GM19452 (cell line): ENCODE data around the gene POLR2A.
A peak's percentile ranks its signal among the peaks of the same experiment; 100 is the strongest.
"Not testable (repeated sequence)": the region's sequence is repeated elsewhere in the genome, so short reads cannot be mapped to it uniquely, and the experiment has no call there.

ENCODE experiments used
- ATAC-seq: cut with Tn5 transposase; IDR thresholded peaks from one replicate; pipeline ENCODE4 v1.9.1; 2021; ENCODE audit not compliant: unreplicated experiment

Gene POLR2A

DNA sequence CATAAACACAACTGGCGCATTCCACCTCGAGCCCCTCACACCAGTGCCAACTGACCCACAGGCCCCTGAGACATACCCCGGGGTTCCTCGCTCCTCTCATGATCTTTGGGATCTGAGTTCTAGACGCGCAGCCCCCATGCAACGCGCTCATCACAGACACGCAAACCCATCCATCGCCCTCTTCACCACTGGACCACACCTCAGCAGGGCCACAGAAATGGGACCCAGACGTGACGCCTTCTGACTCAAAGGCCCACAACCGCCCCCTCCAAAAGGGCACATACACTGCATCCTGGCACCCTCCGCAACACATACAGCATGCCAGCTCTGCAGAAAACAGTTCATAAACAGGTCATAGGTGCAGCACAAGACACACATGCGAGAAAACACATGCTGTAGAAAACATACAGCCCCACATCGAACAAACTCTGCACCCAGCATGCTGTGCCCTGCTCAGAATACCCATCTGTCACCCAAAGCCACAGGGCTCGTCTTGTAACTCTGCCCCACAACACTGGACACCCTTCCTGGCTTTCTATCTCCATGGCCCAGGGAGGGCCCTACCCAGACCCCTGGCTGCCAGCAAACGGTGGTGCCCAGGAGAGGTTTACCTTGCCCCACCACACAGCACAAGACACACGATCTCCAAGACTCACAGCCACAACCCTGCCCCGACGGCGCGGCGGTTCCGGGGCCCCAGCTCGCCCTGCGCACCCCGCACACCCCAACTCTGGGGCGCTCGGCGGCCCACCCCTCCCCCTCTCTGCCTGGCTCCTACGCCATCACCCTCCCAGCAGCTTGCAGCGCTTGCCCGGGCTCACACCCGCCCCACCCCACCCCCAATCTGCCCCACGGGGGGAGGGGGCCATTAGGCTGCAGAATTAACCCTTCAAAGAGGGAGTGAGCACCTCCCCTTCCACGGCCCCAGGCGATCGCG is 5.6 kb upstream of the POLR2A start:
- no peak for ATAC-seq

DNA sequence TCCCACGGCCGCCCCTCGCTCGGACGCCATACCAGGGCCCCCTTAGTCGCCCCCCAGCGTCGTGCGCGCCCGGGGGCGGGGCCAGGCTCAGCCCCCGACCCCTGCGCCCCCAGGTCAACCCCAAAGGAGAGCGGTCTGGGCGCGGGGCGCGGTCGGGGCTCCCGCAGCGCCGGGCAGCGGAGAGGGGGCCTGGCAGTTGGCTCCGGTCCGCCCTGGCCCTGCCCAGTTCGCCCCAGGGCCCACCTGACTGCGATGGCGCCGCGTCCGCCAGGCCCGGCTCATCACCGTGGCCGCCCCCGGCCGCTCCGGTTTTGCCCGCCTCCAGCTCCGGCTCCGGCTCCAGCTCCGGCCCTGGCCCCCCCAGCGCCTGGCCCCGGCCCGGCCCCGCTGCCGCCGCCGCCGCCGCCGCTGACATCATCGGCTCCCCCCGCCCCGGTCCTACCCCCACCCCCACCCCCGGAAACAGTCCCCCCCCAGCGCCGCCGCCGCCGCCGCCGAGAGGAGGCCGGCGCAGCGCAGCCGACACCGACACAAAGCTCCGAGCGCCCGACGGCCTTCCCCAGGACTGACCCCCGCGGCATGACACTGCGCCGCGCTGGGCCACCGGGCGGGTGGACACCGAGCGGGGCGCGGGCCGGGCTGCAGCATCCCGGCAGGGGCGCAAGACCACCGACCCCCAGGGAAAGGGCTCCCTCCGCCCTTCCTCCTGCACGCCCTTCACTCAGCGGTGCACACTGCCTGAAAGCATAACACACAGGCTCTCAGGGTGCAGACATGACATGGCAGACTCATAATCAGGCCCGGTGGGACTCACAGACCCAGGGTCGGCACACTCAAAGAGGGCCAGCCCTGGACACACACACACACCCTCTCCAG is 4.7 kb upstream of the POLR2A start, which contains the start of gene ZBTB4:
Gene ZBTB4, minus strand, starts transcription at position 419 of the 876 bp plus-strand sequence. CDS start 12,830 bp downstream, outside the sequence.
- ATAC-seq: no peak

DNA sequence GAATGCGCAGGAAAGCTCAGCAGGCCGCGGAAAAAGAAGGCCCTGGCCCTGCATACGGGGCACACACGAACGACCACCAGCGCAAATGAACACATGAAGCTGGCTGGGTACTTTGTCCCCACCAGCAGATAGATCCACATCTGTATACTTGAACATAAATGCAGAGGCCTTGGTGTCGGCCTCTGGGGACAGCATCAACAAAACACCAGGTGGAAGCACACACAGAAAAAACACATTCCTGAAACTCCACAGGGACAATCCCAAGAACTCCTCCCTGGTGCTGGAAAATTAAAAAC is 4.1 kb upstream of the POLR2A start:
- ATAC-seq: no peak

DNA sequence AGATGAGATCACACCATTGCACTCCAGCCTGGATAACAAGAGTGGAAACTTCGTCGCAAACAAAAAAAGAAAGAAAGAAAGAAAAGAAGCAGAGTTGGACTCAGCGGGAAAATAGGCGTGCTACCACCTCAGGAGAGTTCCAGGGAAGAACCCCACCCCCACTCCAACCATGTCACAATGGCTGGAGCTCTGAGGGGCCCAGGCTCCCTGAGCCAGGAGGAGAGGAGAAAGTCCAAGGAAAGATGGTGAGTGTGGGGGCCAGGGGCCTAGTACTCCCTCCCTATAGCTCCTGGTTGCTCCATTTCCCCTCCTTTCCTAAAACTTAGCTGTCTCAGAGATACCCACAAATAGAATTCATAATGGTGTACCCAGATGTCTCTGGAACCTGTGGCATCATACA is 2.9 kb upstream of the POLR2A start, which contains the start of gene SLC35G6:
Gene SLC35G6, plus strand, starts transcription at position 172 of the 400 bp plus-strand sequence. Its CDS starts 71 bp downstream, at position 243.
- not testable (repeated sequence) for ATAC-seq

DNA sequence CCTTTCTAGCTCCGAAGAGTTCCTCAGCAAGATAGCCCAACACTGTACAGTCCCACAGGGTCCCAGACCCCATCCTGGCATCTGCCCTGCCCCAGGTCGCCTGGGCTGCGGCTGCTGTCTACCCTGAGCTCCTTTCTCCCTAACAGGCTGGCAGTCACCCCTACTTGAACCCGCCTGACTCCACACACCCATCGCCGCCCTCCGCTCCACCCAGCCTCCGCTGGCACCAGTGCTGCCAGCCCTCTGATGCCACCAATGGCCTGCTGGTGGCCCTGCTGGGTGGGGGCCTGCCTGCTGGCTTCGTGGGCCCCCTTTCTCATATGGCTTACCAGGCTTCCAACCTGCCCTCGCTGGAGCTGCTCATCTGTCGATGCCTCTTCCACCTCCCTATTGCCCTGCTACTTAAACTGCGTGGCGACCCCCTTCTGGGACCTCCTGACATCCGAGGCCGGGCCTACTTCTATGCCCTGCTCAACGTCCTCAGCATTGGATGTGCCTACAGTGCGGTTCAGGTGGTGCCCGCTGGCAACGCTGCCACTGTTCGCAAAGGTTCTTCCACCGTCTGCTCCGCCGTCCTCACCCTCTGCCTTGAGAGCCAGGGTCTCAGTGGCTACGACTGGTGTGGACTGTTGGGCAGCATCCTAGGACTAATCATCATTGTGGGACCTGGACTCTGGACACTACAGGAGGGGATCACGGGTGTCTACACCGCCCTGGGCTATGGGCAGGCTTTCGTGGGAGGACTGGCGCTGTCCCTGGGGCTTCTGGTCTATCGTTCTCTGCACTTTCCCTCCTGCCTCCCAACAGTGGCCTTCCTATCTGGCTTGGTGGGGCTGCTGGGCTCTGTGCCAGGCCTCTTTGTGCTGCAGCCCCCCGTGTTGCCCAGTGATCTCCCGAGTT is 2.1 kb upstream of the POLR2A start:
- ATAC-seq: not testable (repeated sequence)

DNA sequence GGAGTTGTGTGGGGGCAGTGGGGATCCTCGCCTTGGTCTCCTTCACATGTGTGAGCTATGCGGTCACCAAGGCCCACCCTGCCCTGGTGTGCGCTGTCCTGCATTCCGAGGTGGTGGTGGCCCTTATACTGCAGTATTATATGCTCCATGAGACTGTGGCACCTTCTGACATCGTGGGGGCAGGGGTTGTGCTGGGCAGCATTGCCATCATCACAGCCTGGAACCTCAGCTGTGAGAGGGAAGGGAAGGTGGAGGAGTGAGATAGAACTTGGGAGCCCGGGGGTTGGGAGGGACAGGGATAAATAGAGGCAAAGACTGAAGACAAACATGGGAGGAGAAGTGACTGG is 1.5 kb upstream of the POLR2A start:
- ATAC-seq: not testable (repeated sequence)

DNA sequence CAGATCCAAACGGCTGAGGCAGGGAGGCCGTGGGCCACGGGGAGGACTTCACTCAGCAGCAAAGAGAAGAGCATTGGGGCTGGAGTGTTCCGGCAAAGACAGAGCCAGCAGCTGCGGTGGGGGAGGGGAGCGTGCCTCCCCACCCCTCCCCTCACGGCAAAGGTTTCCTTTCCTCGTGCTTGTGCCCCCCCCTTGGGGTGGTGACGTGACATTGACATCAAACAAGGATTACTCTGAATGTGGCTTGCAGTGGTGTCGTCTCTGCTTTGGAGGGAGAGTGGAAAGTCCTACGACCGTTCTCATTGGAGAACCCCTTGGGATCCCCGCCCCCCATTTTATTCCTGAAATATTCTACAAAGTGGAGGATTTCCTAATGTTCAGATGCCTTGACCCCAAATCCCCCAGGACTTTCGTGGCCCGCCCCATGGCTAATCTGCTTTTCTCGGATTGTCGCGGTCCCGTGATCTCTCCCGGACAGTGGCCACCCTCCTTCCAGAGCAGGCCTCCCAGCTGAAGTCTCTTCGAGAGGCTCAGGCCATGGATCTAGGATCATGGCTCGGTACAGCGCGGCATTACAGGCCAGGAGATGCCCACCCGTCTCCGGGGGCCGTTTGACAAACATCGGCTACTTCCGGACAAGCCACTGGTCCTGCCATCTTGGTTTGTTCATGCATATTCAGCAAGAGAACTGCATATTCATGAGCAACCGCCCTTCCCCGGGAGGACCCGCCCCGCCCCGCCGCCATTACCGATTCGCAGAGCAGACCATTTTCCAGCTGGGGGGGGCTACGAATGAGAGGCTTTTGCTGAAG is 705 bp upstream of the POLR2A start:
- peak; percentile 34 for ATAC-seq

DNA sequence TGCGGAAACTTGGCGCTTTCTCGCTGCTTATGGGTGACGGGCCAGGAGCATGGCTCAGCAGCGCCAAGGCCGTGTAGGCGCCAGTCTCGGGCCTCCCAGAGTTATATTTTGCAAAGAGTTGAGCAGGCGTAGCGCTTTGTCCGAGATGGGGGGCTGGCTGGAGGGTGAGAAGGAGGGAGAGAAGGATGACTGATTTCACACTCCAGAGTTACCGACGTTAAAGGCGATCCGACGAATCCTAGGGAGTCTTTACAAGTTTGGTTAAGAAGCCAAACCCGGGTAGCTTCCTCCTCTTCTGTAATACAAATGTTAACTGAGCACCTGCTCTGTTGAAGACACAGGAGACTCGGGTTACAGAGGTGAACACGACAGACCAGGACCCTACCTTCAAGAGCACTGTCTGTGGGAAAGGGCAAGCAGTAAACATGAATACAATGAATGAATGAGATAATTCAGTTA is 782 bp downstream of the POLR2A start:
- no peak for ATAC-seq

DNA sequence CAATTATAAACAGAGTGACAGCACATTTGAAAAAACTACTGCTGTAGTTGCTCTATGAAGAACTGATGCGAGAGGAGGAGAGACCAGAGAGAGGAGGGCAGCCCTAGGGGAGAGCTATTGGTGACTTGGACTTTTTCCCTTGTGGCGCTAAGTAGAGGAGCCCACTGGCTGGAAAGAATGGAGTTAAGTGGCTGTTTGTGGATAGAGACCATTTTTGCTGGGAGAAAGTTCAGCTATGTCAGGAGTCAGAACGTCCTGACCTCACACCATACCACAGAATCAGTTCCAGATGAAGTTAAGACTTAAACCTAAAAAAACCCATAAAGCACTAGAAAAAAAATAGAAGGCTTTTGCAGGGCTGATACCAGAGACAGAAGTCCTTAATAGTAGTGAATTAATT is 2.0 kb downstream of the POLR2A start:
- no peak for ATAC-seq

DNA sequence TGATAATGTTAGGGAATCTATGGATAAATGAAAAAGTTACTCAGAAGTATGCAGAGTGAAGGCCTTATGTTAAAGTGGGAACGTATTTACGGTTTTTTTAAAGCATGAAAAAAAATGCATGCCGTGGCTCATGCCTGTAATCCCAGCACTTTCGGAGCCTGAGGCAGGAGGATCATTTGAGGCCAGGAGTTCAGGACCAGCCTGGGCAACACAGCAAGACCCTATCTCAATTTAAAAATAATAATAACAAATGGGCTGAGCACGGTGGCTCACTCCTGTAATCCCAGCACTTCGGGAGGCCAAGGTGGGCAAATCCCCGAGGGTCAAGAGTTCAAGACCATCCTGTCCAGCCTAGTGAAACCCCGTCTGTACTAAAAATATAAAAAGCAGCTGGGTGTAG is 6.0 kb downstream of the POLR2A start:
- no peak for ATAC-seq

DNA sequence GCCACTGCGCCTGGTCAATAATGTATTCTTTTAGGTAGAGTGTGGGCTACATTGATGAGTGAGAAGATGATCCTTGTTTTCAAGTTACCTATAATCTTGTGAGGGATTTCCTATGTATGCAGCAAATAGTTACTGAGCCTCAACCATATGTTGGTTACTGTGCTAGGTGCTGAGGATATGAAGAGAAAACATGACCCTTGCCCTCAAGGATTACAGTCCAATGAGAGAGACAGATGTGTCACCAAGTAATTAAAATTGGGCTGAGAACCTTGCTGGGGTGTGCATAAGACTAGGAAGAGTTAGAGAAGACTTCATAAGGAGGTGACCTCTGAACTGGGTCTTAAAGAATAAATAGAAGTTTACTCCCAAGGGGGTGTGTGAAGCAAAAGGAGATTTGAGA is 7.4 kb downstream of the POLR2A start:
- ATAC-seq: no peak

DNA sequence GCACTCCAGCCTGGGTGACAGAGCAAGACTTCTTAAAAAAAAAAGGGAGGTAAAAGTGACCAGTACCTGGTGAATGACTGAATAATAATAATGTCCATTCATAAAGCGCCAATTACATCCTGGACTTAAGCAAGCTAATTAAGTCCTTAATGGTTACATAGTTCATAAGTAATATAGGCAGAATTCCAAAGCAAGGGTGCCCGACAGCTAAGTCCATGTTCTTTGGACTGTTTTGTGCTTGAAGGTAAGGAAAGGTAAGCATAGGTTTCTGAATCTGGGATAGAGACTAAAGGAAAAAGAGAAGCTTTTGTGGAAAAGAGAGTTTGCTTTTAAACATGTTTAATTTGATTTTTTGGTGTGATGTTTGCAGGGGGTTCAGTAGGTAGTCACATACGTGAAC is 9.8 kb downstream of the POLR2A start:
- ATAC-seq: no peak

DNA sequence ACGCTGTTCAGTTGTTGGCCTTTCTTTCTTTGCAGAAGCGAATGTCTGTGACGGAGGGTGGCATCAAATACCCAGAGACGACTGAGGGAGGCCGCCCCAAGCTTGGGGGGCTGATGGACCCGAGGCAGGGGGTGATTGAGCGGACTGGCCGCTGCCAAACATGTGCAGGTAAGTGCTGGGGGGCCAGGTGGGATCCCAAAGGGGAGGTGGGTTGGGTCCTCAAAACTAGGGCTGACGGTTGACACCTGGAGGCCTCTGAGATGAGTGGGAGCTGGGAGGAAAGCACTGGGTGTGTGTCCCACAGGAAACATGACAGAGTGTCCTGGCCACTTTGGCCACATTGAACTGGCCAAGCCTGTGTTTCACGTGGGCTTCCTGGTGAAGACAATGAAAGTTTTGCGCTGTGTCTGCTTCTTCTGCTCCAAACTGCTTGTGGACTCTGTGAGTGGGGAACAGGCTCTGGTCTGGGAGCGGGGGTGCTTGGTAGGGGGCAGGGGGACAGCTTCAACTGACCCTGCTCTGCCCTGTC is 11.8 kb downstream of the POLR2A start:
- ATAC-seq: no peak

DNA sequence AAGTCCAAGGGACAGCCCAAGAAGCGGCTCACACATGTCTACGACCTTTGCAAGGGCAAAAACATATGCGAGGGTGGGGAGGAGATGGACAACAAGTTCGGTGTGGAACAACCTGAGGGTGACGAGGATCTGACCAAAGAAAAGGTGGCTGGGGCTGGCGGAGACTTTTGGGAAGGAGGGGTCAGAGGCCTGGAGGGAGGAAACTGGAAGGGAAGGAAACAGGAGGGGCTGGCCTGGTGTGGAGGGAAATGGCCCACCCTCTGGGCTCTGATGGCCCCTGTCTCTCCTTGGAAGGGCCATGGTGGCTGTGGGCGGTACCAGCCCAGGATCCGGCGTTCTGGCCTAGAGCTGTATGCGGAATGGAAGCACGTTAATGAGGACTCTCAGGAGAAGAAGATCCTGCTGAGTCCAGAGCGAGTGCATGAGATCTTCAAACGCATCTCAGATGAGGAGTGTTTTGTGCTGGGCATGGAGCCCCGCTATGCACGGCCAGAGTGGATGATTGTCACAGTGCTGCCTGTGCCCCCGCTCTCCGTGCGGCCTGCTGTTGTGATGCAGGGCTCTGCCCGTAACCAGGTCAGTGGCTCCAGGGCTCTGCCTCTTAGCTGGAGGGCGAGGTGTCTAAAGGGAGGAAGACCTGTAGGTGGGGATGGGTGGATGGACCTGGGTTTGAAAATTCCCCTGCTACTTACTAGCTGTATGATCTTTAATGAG is 12.5 kb downstream of the POLR2A start:
- ATAC-seq: no peak

DNA sequence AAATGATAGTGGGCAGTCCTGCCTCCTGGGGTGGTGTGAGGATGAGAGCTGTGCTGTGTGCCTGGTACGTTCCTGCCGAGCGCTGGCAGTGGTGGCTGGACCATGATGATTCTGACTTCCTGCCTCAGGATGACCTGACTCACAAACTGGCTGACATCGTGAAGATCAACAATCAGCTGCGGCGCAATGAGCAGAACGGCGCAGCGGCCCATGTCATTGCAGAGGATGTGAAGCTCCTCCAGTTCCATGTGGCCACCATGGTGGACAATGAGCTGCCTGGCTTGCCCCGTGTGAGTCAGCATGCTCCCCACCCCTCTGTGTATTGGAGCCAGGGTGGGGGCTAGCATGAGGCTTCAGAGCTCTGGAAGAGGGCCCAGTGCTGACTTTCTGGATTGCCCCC is 13.1 kb downstream of the POLR2A start:
- no peak for ATAC-seq

DNA sequence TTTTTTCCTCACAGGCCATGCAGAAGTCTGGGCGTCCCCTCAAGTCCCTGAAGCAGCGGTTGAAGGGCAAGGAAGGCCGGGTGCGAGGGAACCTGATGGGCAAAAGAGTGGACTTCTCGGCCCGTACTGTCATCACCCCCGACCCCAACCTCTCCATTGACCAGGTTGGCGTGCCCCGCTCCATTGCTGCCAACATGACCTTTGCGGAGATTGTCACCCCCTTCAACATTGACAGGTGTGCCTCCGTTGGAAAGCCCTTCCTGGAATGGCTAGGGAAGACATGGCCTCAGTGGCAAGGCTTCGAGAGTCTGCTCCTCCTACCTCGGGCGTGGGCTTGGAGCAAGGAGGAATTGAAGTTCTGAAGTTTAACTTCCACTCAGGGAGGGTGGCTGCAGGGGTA is 13.5 kb downstream of the POLR2A start:
- ATAC-seq: no peak

DNA sequence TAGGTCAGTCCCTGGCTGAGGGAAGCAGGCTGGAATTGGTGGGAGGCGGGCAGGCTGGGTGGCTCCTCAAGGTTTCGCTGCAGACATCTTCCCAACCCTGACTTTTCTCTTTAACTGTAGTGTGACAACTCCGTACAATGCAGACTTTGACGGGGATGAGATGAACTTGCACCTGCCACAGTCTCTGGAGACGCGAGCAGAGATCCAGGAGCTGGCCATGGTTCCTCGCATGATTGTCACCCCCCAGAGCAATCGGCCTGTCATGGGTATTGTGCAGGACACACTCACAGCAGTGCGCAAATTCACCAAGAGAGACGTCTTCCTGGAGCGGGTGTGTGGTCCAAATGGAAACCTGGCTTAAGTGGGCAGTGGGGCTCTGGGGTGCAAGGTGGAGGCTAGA is 15.0 kb downstream of the POLR2A start:
- ATAC-seq: no peak

DNA sequence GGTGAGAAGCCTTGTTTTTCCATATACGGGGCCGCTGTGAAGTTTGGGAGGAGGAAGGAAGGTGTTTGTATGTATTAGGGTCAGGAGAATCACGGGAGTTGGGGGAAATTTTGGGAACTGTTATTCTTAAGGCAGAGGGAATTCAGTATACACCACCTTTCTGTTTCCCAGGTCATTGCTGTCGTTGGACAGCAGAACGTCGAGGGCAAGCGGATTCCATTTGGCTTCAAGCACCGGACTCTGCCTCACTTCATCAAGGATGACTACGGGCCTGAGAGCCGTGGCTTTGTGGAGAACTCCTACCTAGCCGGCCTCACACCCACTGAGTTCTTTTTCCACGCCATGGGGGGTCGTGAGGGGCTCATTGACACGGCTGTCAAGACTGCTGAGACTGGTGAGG is 17.6 kb downstream of the POLR2A start:
- ATAC-seq: no peak

DNA sequence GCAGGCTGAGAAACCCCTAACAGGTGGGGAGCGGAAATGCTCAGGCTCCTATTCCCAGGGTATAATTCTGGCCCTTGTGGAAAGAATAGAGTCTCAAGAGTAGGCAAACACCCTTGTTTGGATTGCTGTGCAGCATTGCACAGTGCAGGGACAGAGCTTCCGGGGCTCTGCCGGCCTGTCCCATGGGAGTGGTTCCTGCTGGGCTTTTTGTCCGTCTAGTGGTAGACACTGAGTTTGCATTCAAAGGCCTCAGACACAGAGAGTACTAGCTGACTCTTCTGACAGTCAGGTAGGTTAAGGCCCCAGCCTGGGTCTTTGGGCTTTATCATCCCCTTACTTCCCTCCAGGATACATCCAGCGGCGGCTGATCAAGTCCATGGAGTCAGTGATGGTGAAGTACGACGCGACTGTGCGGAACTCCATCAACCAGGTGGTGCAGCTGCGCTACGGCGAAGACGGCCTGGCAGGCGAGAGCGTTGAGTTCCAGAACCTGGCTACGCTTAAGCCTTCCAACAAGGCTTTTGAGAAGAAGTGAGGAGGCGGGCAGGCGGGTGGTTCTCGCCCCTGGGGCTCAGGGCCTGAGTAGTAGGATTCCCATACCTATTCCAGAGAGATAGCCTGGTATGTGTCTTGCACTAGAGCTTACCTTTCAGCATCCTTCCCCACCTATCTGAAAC is 18.1 kb downstream of the POLR2A start:
- no peak for ATAC-seq
